Stimulated activated naive CD8-positive, alpha-beta T cell treated with anti-CD3 and anti-CD28 coated beads, Interleukin-15, Interleukin-2, amounts not matched to agents 100 U/mL and 50 U/mL, for 24 hours (primary cell): ENCODE results near the gene SUCLG2.
"Not testable (repeated sequence)": the region's sequence is repeated elsewhere in the genome, so short reads cannot be mapped to it uniquely, and the experiment has no call there.

ENCODE experiments used
- ATAC-seq: fragments of 150-1000 bp; cut with Tn5 transposase; one replicate; pipeline ENCODE4 v1.10.0; 2021
- DNase-seq: peaks from one replicate; pipeline ENCODE4 v3.0.0; 2021

SUCLG2 gene

GRCh38 chr3:67558426-67558825 is 96.0 kb downstream of the SUCLG2 start:
- ATAC-seq = no peak
- DNase-seq = no peak

DNA sequence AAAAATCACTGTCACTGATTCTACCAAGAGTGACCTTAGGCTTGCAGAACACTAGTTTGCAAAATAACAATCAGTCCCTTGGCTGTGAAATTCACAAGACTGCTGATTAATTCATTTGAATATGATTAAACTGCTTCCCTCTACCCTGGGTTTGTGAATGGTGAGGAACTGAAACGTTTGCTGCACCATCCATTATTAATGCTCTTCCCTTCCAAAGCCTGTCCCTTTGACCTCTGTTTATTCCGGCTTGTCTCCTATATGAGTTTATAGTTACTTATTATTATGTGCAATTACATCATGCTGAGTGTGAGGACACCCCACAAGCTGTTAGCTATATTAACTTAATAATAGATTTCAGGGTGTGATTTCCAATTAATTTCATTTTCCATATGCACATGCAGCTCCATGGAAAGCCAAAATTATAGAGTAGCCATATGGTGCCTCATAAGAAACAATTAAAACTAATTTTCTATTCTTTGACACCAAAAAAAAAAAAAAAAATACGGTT is 96.5 kb downstream of the SUCLG2 start:
- ATAC-seq = no peak
- DNase-seq = no peak

GRCh38 chr3:67551361-67552016 is 102.9 kb downstream of the SUCLG2 start:
- ATAC-seq = no peak
- no peak for DNase-seq

- ATAC-seq (no peak), DNase-seq (no peak)
These were observed 103.9 kb downstream of the SUCLG2 start for GRCh38 chr3:67550541-67550940.

GRCh38 chr3:67542502-67543250 is 111.7 kb downstream of the SUCLG2 start:
- DNase-seq, ATAC-seq: not testable (repeated sequence)

DNA sequence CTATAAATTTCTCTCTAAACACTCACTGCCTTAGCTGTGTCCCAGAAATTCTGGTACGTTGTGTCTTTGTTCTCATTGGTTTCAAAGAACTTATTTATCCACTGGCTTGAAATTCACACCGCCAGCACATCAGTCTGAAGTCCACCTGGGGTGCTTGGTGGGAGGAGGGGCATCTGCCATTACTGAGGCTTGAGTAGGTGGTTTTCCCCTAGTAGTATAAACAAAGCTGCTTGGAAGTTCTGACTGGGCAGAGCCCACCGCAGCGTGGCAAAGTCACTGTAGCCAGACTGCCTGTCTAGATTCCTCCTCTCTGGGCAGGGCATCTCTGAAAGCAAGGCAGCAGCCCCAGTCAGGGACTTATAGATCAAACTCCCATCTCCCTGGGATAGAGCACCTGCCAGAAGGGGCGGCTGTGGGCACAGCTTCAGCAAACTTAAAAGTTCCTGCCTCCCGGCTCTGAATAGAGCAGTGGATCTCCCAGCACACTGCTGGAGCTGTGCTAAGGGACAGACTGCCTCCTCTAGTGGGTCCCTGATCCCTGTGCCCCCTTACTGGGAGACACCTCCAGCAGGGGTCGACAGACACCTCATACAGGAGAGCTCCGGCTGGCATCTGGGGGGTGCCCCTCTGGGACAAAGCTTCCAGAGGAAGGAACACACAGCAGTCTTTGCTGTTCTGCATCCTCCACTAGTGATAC is 114.1 kb downstream of the SUCLG2 start:
- ATAC-seq = no peak
- DNase-seq = no peak

DNA sequence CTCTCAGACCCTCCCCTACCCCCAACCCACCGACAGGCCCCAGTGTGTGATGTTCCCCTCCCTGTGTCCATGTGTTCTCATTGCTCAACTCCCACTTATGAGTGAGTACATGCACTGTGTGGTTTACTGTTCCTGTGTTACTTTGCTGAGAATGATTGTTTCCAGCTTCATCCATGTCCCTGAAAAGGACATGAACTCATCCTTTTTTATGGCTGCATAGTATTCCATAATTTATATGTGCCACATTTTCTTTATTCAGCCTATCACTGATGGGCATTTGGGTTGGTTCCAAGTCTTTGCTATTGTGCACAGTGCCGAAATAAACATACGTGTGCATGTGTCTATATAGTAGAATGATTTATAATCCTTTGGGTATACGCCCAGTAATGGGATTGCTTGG is 117.2 kb downstream of the SUCLG2 start:
- ATAC-seq, DNase-seq: not testable (repeated sequence)

- no peak for ATAC-seq
- DNase-seq = no peak
These were observed 119.4 kb downstream of the SUCLG2 start for GRCh38 chr3:67535006-67535405.

GRCh38 chr3:67534594-67534993 is 119.8 kb downstream of the SUCLG2 start:
- DNase-seq = no peak
- no peak for ATAC-seq

DNA sequence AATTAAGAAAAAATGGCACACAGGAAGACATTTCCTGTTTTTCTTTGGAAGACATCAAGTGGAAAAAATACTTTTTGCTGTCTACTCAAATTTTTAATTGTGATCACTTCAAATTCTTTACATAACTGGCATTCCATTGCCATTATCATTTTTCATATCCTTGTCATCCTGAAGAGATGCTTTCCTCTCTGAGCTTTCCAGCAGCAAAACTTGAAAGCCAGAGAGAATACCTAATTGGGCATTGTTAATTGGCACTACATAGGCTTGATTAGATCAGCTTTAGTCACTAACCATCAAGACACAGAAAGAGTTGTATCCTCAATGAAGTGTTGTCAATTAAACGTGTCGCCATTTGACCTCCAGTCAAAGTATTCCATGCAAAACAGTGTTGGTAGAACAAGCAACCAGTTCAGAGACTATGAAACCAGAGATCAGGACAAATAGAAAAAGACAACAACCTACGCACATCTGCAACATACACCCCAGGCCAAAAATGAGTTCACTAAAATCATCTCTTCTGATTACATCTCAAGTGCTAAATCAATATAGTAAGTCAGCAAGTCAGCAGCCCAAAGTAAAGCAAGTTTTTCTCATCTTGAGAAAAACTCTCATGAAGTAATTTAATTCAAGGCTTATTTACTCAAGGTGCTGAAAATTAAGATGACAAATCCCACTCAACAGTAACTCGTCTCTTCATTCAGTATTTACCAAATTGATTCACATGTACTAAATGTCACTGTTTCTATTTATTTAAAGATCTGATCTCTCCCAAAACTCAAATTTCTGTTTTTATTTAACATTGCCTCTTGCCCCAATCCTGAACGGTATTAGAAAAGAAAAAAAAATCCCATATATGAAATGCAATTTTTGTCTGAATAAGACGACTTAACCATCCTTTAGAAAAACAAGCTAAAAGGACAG is 123.0 kb downstream of the SUCLG2 start:
- DNase-seq (no peak), ATAC-seq (no peak)

DNA sequence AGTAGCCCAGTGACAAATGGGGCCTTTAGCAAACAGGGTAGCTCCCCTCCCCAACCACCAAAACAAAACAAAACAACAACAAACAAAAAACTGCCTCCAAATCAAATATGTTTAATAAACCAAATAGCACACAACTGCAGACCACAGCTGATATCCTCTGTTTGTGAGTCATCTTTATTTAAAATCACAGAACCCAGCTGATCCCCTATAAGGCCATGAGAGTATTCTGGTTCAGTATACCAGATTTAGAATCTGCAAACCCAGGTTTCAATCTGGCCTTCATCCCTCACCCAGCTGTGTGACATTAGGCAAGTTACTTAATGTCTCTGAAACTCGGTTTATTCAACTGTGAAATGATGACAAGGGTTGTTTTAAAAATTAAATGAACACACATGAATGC is 124.5 kb downstream of the SUCLG2 start:
- DNase-seq (no peak), ATAC-seq (no peak)

- DNase-seq = no peak
- ATAC-seq = no peak
These were observed 125.1 kb downstream of the SUCLG2 start for GRCh38 chr3:67529337-67529736.

- ATAC-seq (no peak), DNase-seq (no peak)
These were observed 128.2 kb downstream of the SUCLG2 start for GRCh38 chr3:67526246-67526645.

DNA sequence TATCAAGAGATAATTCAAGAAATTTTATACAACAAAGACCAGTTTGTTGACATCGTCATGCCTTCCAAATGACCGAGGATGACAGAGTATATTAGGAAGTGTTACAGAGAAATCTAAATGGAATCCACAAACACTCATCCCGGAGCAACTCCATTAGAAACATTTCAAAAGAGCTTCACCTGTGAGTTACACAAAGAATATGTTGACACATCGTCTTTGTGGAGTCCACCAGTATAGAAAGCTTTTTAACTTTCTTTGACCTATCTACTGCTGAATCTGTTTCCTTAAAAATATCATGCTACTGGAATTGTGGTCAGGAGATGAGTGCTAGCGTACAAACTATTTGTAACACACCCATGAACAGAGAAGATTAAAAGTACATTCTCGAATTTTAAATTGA is 130.4 kb downstream of the SUCLG2 start:
- no peak for ATAC-seq
- no peak for DNase-seq

DNA sequence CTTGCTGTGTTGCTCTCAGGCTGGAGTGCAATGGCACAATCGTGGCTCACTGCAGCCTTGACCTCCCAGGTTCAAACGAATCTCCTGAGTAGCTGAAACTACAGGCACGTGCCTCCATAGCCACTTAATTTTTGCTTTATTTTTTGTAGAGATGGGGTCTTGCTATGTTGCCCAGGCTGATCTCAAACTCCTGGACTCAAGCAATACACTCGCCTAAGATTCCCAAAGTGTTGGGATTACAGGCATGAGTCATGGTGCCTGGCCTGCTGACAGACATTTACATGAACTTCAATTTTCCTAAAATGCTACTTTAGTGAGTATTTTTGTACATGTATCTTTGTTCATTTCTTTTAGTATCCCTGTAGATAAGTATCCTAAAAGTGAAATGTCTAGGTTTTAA is 132.3 kb downstream of the SUCLG2 start:
- no peak for ATAC-seq
- no peak for DNase-seq

DNA sequence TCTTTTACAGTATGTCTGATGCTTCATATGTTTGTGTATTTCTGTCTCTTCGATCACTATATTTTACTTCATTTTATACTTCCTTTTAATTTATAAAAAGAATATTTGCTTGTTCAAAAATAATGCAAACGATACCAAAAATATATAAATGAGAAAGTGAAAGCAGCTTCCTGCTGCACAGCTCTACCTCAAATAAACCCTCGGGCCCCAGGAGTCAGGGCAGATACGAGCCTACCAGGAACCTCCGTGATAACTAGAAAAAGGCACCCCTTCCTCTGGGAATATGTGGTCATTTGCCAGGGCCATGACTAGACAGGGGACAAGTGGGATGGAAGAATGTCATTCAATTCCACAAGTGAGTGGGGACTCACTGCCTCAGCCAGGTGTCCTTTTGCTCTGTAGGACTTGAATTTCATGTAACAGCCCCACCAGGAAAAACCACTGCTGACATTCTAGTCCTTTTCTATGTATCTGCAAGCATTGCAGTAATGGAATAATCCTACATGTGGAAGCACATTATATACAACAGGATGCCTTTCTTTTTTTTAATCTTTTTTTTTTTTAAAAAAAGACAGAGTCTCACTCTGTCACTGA is 133.3 kb downstream of the SUCLG2 start:
- DNase-seq = no peak
- ATAC-seq = no peak

DNA sequence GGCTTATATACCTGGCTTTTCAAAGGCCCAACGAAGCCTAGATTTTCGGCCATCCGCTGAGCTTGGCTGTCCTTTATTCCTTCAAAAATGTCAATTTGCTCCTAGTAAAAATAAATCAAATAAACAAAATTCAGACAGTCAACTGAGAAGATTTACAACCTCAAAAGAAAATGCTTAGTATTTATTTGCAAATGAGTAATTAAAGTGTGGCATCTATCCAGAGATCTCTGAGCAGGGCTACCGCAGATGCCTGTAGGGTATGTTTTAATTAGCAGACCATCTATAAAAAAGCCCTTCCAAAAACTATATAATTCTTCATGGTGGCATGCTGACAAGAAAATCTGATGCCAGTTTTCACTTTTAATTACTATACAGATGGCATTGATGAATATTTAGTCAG is 136.2 kb downstream of the SUCLG2 start:
- no peak for ATAC-seq

GRCh38 chr3:67517781-67518180 is 136.6 kb downstream of the SUCLG2 start:
- ATAC-seq (no peak), DNase-seq (no peak)

More for the DNA sequence above, 136.2 kb downstream of the SUCLG2 start:
- DNase-seq = no peak

DNA sequence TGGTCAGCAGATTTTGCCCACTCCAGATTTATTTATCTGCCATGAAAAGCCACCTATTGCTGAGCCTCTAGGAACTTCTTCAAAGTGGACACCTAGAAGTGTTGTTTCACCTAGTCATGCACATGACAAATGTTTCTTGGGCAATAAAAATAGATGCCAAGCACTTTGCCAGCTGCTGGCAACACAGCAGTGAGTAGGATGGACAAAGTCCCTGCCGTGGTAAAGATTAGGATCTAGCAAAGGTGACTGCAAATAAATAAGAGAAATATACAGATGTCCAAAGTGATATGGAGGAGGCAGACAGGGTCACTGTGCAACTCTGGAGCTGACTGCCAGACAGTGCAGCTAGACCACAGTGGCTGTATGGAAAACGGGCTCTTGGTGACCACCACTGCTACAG is 137.9 kb downstream of the SUCLG2 start:
- no peak for ATAC-seq
- DNase-seq = no peak

GRCh38 chr3:67515778-67516177 is 138.6 kb downstream of the SUCLG2 start:
- DNase-seq = no peak
- no peak for ATAC-seq

DNA sequence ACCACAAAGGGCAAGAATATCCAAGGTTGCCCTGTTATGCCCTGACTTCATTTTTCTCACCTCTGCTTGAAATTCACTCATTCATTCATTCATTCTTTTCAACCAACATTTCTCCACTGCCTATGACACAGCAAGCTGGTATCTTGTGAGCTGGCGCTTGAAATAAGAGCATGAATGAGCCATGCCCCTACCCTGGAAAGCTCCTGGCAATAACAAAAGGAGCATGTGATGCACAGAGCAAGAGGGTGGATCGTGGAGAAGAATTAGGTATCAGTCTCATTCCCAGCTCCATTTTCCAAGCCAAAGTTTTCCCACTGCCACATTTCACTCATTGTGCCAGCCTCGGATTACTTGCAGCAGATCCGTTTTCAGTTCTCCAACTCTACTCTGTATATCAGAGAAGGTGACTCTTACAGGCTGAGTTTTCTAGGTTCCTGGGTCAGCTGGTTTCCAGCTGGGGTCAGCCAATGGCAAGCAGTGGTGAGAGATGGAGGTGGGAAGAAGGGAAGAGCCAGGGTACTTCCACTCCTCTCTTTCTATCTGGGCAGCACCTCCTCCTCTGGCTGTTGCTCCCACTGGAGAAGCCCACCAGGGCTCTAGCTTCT is 144.8 kb downstream of the SUCLG2 start:
- ATAC-seq (no peak), DNase-seq (no peak)
